ENCODE data around the gene EEF1A2.

Gene EEF1A2

DNA sequence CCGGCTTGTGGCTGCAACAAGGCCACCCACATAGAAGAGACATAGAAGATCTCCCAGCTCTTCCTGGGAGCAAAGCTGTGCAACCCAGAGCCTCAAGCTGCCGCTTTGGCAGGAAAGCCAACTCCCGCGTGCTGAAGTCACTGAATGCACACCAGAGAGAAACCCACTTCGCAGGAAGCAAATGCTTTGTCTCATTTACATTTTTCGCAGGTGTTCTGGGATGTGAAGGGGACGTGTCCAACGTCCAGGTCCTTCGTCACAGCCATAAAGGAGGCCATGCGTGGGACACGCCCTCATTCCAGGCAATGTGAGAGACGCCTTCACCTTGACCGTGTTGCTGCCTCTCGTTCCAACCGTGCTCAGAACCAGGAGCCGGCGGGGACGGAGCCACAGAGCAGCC is 50.9 kb downstream of the EEF1A2 start:
- DNase-seq: no peak

DNA sequence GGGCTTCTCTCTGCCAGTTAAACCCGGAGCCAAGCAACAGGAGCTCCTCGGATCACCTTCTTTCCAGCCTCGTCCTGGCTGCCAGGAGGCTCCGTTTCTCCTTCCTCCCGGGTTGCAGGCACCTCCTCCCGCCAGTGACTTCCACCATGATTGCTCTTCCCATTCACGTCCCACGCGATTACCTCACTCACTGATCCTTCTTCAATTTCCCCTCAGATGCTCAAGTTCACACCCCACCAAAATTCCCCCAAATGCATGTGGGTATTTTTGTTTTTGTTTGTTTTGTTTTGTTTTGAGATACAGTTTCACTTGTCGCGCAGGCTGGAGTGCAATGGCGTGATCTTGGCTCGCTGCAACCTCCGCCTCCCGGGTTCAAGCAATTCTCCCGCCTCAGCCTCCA is 51.6 kb downstream of the EEF1A2 start:
- no peak for DNase-seq

DNA sequence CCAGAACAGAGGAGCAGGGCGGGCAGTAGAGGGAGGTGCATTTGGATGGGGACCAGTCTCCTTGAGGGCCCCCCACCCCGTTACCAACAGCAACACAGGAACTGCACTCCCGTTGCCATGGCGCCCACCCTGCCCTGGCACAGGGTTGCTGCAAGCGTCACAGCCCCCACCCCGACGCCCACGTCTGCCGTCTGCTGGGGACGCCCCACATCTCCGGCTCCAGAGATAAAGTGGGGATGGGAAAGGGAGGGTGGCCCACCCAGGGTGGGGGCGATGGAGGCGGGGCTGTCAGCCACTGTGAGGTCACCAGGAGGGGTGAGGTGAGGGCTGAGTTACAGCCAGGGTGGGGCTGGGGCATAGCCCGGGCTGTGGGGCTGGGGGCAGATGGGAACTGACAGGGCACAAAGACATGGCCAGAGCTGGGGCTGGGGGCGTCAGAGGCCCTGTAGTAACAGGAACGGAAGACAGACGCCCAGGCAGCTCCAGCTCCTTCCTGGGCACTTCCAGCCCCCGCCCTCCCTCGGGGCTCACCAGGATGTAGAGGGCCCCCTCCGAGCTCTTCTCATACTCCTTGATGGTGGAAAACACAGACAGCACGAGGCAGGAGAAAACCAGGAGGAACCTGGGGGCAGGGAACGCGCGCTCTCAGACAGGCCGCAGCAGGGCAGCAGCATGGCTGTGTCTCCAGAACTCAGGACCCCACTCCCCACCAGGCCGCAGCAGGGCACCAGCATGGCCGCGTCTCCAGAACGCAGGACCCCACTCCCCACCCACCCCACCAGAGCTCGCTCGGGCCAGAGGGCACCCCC is 52.5 kb downstream of the EEF1A2 start:
- no peak for DNase-seq

DNA sequence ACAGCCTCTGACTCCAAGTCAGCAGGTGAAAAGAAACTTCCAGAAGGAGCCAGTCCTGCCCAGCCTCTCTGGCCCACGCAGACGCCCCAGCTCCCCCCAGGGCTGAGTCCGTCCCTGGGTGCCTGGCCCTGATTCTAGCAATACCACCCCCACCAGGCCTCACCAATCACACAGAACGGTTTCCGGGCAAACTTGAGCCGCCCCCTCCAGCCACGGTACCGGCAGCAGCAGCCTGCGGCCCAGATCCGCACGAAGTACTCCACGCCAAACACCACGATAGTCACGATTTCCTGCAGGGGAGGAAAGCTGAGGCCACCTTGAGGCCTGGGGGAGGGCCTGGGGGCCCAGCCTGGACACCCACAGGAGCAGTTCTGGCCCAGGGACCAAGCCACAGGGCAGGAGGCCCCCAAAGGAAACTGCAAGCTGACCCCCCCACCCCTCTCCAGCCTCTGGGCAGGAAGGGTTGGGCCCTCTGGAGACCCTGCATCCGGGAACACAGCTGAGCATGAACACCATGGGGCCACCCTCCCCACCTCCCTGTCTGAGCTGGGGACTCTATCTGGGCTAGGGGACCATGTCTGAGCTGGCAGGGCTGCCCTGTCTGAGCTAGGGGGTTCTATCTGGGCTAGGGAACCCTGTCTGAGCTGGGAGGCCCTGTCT is 53.7 kb downstream of the EEF1A2 start:
- DNase-seq: no peak

DNA sequence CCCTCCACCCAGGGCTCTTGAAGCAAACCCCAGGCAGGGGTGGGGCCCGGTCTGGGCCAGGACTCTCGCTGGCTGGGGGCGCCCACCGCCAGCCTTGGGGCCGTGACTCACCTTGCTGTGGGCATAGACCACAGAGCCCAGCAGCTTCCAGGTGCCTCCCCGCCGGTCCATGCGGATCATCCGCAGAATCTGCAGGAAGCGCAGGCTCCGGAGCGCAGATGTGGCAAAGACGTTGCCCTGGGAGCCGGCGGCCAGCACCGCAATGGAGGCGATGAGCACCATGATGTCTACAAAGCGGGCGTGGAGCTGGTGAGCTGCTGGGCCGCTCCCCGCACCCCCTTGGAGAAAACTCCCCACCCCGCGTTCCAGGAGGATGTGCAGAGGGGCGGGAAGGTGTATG is 54.3 kb downstream of the EEF1A2 start:
- DNase-seq: no peak

DNA sequence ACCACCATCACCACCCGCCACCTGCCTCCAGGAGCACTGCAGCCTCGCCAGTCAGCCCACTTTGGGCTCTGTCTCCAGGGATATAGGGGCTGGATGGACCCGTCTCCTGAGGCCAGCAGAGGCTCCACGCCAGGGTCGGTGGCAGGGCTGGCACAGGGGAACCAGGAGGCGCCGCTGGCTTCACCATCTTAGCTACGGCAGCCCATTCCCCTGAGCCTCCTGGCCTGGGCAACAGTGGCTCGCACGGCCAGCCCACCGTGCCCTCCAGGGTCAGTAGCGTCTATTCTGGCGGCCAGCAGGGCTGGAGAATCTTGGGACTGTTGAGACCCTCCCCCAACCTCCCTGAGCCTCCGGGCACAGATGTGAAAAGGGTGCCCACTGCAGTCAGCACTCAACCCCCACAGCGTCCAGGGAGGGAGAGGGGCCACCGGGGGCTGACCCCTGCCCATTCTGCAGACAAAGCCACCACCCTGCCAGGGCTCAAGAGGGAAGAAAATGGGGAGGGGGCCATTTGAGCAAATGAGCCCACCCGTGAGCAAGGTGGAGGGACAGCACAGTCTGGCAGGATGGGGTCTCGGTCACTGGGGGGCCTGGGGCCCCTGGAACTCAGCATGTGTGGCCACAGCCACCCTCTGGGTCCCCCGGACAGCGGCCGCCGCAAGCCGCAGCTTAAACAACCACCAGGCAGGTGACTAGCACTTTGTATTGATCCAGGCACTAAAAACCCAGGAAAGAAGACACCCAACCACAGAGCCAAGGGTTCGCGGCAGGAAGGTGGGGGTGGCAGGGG is 55.1 kb downstream of the EEF1A2 start:
- no peak for DNase-seq

- DNase-seq: peak; percentile 44
Observed at GRCh38 chr20:63442100-63442493, 56.8 kb downstream of the EEF1A2 start.

DNA sequence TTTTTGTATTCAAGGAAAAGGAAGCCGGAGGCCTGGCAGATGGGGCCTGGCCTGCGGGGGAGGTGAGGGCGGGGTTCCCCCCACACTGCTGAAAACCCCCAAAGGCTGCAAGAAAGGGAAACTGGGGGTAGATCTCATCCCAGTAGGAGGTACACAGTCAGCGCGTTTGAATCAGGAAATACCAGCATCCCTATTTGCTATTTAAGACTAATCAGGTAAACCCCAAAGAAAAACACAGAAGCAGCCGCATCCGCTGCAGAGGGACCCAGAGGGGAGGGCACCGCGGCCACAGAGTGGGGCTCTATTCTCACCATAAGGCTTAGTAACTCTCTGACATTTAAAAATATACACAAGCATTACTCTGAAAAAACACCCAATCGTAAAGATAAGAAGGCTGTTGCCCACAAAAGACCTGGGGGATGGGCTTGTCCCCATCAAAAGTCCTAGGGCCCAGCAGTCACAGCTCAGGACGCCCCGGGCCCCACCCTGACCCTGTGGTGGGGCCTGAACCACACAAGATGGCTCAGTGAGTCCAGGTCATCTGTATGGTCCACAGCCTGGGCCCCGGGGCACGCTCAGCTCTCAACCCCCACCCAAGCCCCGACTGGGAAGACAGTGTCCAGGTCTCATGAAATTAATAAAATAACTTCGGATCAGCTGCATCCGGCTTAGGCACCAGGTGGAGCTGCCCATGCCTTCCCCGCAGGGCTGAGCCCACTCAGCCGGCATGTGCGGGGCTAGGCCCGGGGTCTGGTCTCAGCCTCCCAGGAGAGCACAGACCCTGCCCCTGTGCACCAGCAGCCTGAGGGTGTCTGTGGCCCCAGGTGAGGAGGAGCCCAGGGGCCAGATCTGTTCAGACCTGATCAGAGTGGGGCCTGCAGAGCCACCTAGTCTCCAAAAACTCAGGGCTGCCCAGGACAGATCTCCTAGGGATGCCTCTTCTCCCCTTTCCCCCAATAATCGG is 57.5 kb downstream of the EEF1A2 start:
- peak; percentile 12 for DNase-seq

GRCh38 chr20:63440366-63440955 is 58.4 kb downstream of the EEF1A2 start:
- DNase-seq: no peak

DNA sequence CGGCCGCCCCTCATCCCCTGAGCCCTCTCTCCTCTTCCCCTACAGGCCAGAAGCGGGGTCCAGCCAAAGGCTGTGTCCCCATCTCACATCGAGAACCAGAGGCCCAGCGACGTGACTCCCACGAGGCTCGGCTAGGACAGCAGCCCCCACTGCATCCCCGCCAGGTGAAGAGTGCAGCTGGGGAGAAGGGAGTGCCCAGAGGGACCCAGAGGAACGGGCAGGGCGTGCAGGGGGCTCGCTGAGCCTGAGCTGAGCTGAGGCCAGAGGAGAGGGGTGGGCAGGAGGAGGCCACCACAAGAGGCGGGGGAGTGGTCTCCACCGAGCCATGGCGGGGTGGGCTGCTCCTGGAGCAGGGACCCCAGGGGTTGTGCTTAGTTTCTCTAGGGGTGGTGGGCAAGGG is 59.0 kb downstream of the EEF1A2 start:
- DNase-seq: no peak

DNA sequence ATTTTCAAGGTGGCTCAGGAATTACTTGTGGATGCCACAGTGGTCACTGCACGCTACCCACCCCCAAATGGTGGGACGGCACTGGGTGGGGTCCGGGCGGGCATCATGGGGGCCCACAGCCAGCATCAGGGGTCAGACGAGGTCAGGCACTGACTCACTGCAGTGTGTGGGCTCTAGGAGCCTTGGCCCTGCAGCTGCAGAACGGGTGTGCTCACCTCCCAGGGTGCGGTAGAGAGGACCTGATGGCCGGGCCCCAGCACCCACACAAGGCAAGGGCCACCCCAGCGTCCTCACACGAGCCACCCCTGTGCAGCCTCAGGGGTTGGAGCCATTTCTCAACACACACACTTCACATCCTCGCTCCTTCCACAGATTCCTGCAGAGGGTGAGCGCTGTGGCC is 60.8 kb downstream of the EEF1A2 start:
- no peak for DNase-seq
